Endothelial cell of umbilical vein (primary cell): ENCODE data around the gene RAN. TPM values are rescaled to one million over a fixed set of nuclear protein-coding genes. Genes with fewer than 3 reads are reported as not detected.

ENCODE experiments used
- BruUV-seq: library from RNA; stranded (reverse); fragments of 400-500 nt; replicated peaks from 2 replicates; lab custom pipeline; 2021; lab: Mats Ljungman, UMichigan
- CTCF ChIA-PET: fragments of 300-600, 350-600 bp; sonication (Branson Sonifier 250); formaldehyde crosslinking; loops from one replicate; lab custom pipeline; 2021; ENCODE audit warnings: antibody characterized with exemption, inconsistent platforms; lab: Charles Lee
- POLR2A ChIA-PET: fragments of 300-600, 350-600 bp; sonication (Branson Sonifier 250); formaldehyde crosslinking; loops from one replicate; lab custom pipeline; 2021; ENCODE audit warnings: antibody characterized with exemption, inconsistent platforms; lab: Charles Lee
- DNase-seq: peaks from one replicate; pipeline ENCODE4 v3.0.0-alpha.2; 2011; ENCODE audit warnings: low read depth, low spot score
- FAIRE-seq: peaks from 2 replicates; lab custom pipeline; 2011; peaks lifted over from hg19 to GRCh38; lab: Jason Lieb, UNC
- H2AFZ ChIP-seq: 2 replicates; pipeline ENCODE4 v1.6.0; 2012; ENCODE audit warnings: low read depth, low read length, control low read depth, inconsistent platforms
- H3K27ac ChIP-seq: 2 replicates; pipeline ENCODE4 v1.5.1; 2011; ENCODE audit warnings: low read depth, mild to moderate bottlenecking, control low read depth, low read length, moderate library complexity; ENCODE audit not compliant: insufficient read depth
- H3K27me3 ChIP-seq, 2 experiments: 2 replicates each; pipeline versions ENCODE4 v1.6.0 to v1.6.1; 2011; ENCODE audit warnings: low read length in 2 of 2, mixed read lengths in 1 of 2; ENCODE audit not compliant: control insufficient read depth in 2 of 2, insufficient read depth in 2 of 2
- H3K36me3 ChIP-seq, 2 experiments: 2 replicates in 1 of 2; 3 replicates in 1 of 2; pipeline ENCODE4 v1.5.1; 2011; ENCODE audit warnings: low read length in 2 of 2, mild to moderate bottlenecking in 1 of 2, moderate library complexity in 1 of 2; ENCODE audit not compliant: control insufficient read depth in 2 of 2, insufficient read depth in 2 of 2; ENCODE audit errors: extremely low read depth in 1 of 2
- H3K4me1 ChIP-seq: 3 replicates; pipeline ENCODE4 v1.5.1; 2011; ENCODE audit warnings: mild to moderate bottlenecking, low read length; ENCODE audit not compliant: control insufficient read depth, insufficient read depth; ENCODE audit errors: extremely low read depth
- H3K4me2 ChIP-seq: 2 replicates; pipeline ENCODE4 v1.6.1; 2011; ENCODE audit warnings: low read length, control low read depth, mixed read lengths; ENCODE audit not compliant: insufficient read depth
- H3K4me3 ChIP-seq, 3 experiments: fragments of 200-600 bp in 1 of 3; sonication (generic), shearing (Covaris generic) in 1 of 3; replicated peaks in 1 of 3; 2 replicates each; pipeline ENCODE4 v1.5.1; 2011 to 2016; ENCODE audit warnings: control low read depth in 3 of 3, low read length in 3 of 3, mild to moderate bottlenecking in 2 of 3, inconsistent platforms in 1 of 3, low read depth in 1 of 3, moderate library complexity in 1 of 3; ENCODE audit not compliant: insufficient read depth in 1 of 3
- H3K79me2 ChIP-seq: 2 replicates; pipeline ENCODE4 v1.6.0; 2012; ENCODE audit warnings: low read length, inconsistent platforms; ENCODE audit not compliant: control insufficient read depth, insufficient read depth
- H3K9ac ChIP-seq: replicated peaks from 2 replicates; pipeline ENCODE3; 2011; ENCODE audit warnings: low read length, control low read depth; ENCODE audit not compliant: insufficient read depth; ENCODE audit errors: extremely low read depth
- H3K9me1 ChIP-seq: replicated peaks from 3 replicates; pipeline ENCODE4 v1.6.0; 2011; ENCODE audit warnings: mild to moderate bottlenecking, low read length; ENCODE audit not compliant: control insufficient read depth, insufficient read depth; ENCODE audit errors: extremely low read depth
- H3K9me3 ChIP-seq: replicated peaks from 2 replicates; pipeline ENCODE4 v1.5.1; 2012; ENCODE audit warnings: low read length, inconsistent platforms; ENCODE audit not compliant: control insufficient read depth, insufficient read depth
- H4K20me1 ChIP-seq: replicated peaks from 2 replicates; pipeline ENCODE3; 2011; ENCODE audit warnings: mild to moderate bottlenecking, low read length; ENCODE audit not compliant: control insufficient read depth, insufficient read depth; ENCODE audit errors: extremely low read depth
- CTCF ChIP-seq, 2 donors: IDR thresholded peaks; 1 replicate in 1 of 2; 2 replicates in 1 of 2; pipeline ENCODE4 v1.5.1; 2011; ENCODE audit warnings: low read length in 2 of 2, mild to moderate bottlenecking in 2 of 2, moderate library complexity in 2 of 2, control low read depth in 1 of 2, inconsistent platforms in 1 of 2, low read depth in 1 of 2; ENCODE audit not compliant: insufficient read depth in 1 of 2; ENCODE audit errors: extremely low read depth in 1 of 2
- EZH2 ChIP-seq: IDR thresholded peaks from 2 replicates; pipeline ENCODE4 v1.6.1; 2012; ENCODE audit warnings: borderline replicate concordance, low read depth, mild to moderate bottlenecking, moderate library complexity, low read length, inconsistent platforms; ENCODE audit not compliant: severe bottlenecking
- FOS ChIP-seq: IDR thresholded peaks from 2 replicates; pipeline ENCODE4 v1.6.1; 2011; ENCODE audit warnings: mild to moderate bottlenecking, low read length, moderate library complexity, borderline replicate concordance; ENCODE audit not compliant: insufficient read depth
- GATA2 ChIP-seq: IDR thresholded peaks from 2 replicates; pipeline ENCODE4 v1.7.0; 2011; ENCODE audit warnings: low read depth, mild to moderate bottlenecking, moderate library complexity, mixed read lengths, low read length; ENCODE audit not compliant: insufficient read length, insufficient read depth
- JUN ChIP-seq: IDR thresholded peaks from 2 replicates; pipeline ENCODE4 v1.6.1; 2011; ENCODE audit warnings: borderline replicate concordance, low read depth; ENCODE audit not compliant: insufficient read length, insufficient read depth
- MYC ChIP-seq: IDR thresholded peaks from one replicate; pipeline ENCODE4 v1.6.1; 2011; ENCODE audit warnings: mild to moderate bottlenecking, low read depth, low read length
- POLR2A ChIP-seq: IDR thresholded peaks from 2 replicates; pipeline ENCODE4 v1.6.1; 2012; ENCODE audit warnings: low read depth, mild to moderate bottlenecking, control low read depth, low read length
- POLR2AphosphoS5 ChIP-seq: IDR thresholded peaks from 2 replicates; pipeline ENCODE4 v1.6.1; 2012; ENCODE audit warnings: low read depth, mild to moderate bottlenecking, control low read depth, low read length, moderate library complexity; ENCODE audit not compliant: insufficient read depth
- dilution Hi-C: fragments of 300-500 bp; cut with MboI; formaldehyde crosslinking; loops from one replicate; pipeline ENCODE4 v1.15.0; 2019; ENCODE audit warnings: low sequenced_read_pairs; ENCODE audit not compliant: extremely low pct_ligation_motif_present
- intact Hi-C: fragments of 100-400 bp; cut with micrococcal nuclease; formaldehyde crosslinking; loops from one replicate; pipeline ENCODE4 v1.10.0; 2022
- polyA plus RNA-seq, 4 experiments: library from polyadenylated mRNA; depleted of rRNA in 3 of 4; stranded (reverse) in 3 of 4; unstranded in 1 of 4; fragments of >200 nt; gene quantifications; 2 replicates each; pipeline versions ENCODE4 v1.2.1 to v1.2.3, GENCODE V29; 2011 to 2012; ENCODE audit warnings: missing spikeins in 1 of 4
- small RNA-seq: library from RNA; depleted of rRNA; stranded (forward); fragments of <200 nt; gene quantifications from one replicate; pipeline ENCODE3, GENCODE V24; 2012; ENCODE audit warnings: low replicate concordance, low read depth; ENCODE audit not compliant: insufficient read depth, insufficient read length
- total RNA-seq: library from RNA; stranded (reverse); gene quantifications from 2 replicates; pipeline ENCODE4 v1.2.3, GENCODE V29; 2021
- TF ChIP-seq, protein P1 (sequence below): IDR thresholded peaks from 2 replicates; pipeline ENCODE4 v1.6.1; 2011; ENCODE audit not compliant: insufficient read depth, insufficient read length

Gene RAN
- total and polyA plus RNA-seq, 2 donors (not counting 3 experiments of a cell fraction or from before 2014, with no cell fraction given), result 1,075 to 1,205 TPM

DNA sequence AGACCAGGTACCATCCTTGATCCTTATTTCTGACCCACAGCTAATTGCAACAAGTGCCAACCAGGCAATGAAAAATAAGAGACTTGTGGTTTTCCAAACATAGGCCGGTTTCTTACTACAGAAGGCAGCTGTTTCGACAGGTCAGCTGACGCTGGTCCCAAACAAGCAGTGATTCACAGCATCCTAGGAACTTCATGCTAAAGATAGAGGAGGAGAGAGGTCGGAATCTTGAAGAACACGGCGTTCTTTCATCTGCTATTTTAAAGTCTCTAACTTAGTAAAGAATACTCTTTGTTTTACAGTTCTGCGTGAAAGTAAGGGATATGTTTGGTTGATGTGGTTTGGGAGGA lies 53.8 kb downstream of the RAN start:
- Histone ChIP-seq H3K79me2 (no peaks in the 10 kb centered on the region), H3K36me3 (no peaks in the 10 kb centered on the region), H3K4me3 (no peak overlapping the region), H2AFZ (no peak overlapping the region), H3K4me1 (peaks cover 4% of the 10 kb centered on the region), H4K20me1 (no peaks in the 10 kb centered on the region), H3K9ac (no peak overlapping the region), H3K27ac (no peak overlapping the region), H3K9me3 (no peaks in the 10 kb centered on the region), H3K9me1 (no peaks in the 10 kb centered on the region), H3K27me3 (no peaks in the 10 kb centered on the region), H3K4me2 (no peak overlapping the region)
- intact Hi-C loops, result no loop called here
- POLR2A ChIA-PET, result no interaction called here
- dilution Hi-C loops, result no loop called here
- CTCF ChIA-PET, result no interaction called here
- no peak for FAIRE-seq
- BruUV-seq, result no TSS peak
- no peak for TF ChIP-seq GATA2
- TF ChIP-seq, protein P1, sequence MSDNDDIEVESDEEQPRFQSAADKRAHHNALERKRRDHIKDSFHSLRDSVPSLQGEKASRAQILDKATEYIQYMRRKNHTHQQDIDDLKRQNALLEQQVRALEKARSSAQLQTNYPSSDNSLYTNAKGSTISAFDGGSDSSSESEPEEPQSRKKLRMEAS, result no peak
- TF ChIP-seq JUN, result no peak
- TF ChIP-seq FOS, result no peak
- no peak for TF ChIP-seq CTCF (IDR thresholded peaks at IDR 0.05; ENCODE audit: extremely low read depth in 1 of 2, insufficient read depth in 1 of 2, low read depth in 1 of 2, low read length in 2 of 2)
- TF ChIP-seq MYC, result no peak
- TF ChIP-seq EZH2, result no peak
- no peak for TF ChIP-seq POLR2A
- TF ChIP-seq POLR2AphosphoS5, result no peak
- no peak for DNase-seq

Small RNA genes lying within 50 kb of the gene (small RNA-seq; reads per million reads assigned to genes)
- gene RF00019, result not detected
- not detected for gene RNU6-1077P

Other genes with a start within 250 kb of the RAN start
- gene RIMBP2, start 155.8 kb upstream of the RAN start, total RNA-seq, result not detected in 2 replicates
- 0.04 TPM in 1 of 2 replicates, not detected in the other for gene RIMBP2, start 155.8 kb upstream of the RAN start, polyA plus RNA-seq
- 30.7 and 32.6 TPM in 2 replicates for gene STX2, start 32.8 kb upstream of the RAN start, total RNA-seq
- gene STX2, start 32.8 kb upstream of the RAN start, polyA plus RNA-seq, result 24.2 and 26.2 TPM in 2 replicates
- not detected in 2 replicates for gene ADGRD1, start 81.8 kb downstream of the RAN start, total RNA-seq
- 0.03 and 0.07 TPM in 2 replicates for gene ADGRD1, start 81.8 kb downstream of the RAN start, polyA plus RNA-seq